BE2C (cell line): ENCODE measurements around the gene JAKMIP1.
A peak's percentile ranks its signal among the peaks of the same experiment; 100 is the strongest.

ENCODE experiments used
- DNase-seq: peaks from one replicate; pipeline ENCODE4 v3.0.0-alpha.2; 2020
- H3K27me3 ChIP-seq: fragments of 250-450 bp; sonication (Bioruptor Pico); 2 replicates; pipeline ENCODE4 v1.5.1; 2020; ENCODE audit warnings: mild to moderate bottlenecking
- H3K36me3 ChIP-seq: fragments of 250-450 bp; sonication (Bioruptor Pico); 2 replicates; pipeline ENCODE4 v1.5.1; 2020; ENCODE audit warnings: mild to moderate bottlenecking
- H3K4me1 ChIP-seq: fragments of 250-450 bp; sonication (Bioruptor Pico); 2 replicates; pipeline ENCODE4 v1.5.1; 2020
- H3K4me3 ChIP-seq: 2 replicates; pipeline ENCODE4 v1.5.1; 2011; ENCODE audit warnings: low read depth, low read length
- H3K9me3 ChIP-seq: fragments of 250-450 bp; sonication (Bioruptor Pico); 2 replicates; pipeline ENCODE4 v1.5.1; 2020
- CTCF ChIP-seq: IDR thresholded peaks from 2 replicates; pipeline ENCODE4 v1.5.1; 2012; ENCODE audit warnings: mild to moderate bottlenecking, low read depth, low read length

JAKMIP1 gene

GRCh38 chr4:6012200-6012599 lies 188.1 kb downstream of the JAKMIP1 start:
- Histone ChIP-seq H3K9me3 (no peaks in the 10 kb centered on the region), H3K27me3 (no peaks in the 10 kb centered on the region), H3K4me1 (peaks cover 4% of the 10 kb centered on the region), H3K4me3 (no peak overlapping the region), H3K36me3 (no peaks in the 10 kb centered on the region)
- no peak for DNase-seq
- no peak for TF ChIP-seq CTCF

- Histone ChIP-seq H3K27me3 (no peaks in the 10 kb centered on the region), H3K9me3 (no peaks in the 10 kb centered on the region), H3K4me3 (peak overlapping the region; percentile 39), H3K4me1 (peaks cover 4% of the 10 kb centered on the region), H3K36me3 (no peaks in the 10 kb centered on the region)
- DNase-seq: peak; percentile 72
- TF ChIP-seq CTCF: 0 out of 2 replicates have a peak, but pooled peaks have one; percentile 20
Measured at GRCh38 chr4:6011686-6012085, 188.7 kb downstream of the JAKMIP1 start.

GRCh38 chr4:6011271-6011671 lies 189.1 kb downstream of the JAKMIP1 start:
- no peaks in the 10 kb centered on the region for H3K9me3 ChIP-seq
- peaks cover 4% of the 10 kb centered on the region for H3K4me1 ChIP-seq
- H3K27me3 ChIP-seq: no peaks in the 10 kb centered on the region
- H3K4me3 ChIP-seq: peak overlapping the region; percentile 39
- DNase-seq: no peak
- TF ChIP-seq CTCF: no peak
- no peaks in the 10 kb centered on the region for H3K36me3 ChIP-seq

- no peak for TF ChIP-seq CTCF
- no peaks in the 10 kb centered on the region for H3K9me3 ChIP-seq
- peaks cover 4% of the 10 kb centered on the region for H3K4me1 ChIP-seq
- no peak for DNase-seq
- H3K36me3 ChIP-seq: no peaks in the 10 kb centered on the region
- no peak overlapping the region for H3K4me3 ChIP-seq
- no peaks in the 10 kb centered on the region for H3K27me3 ChIP-seq
Measured at GRCh38 chr4:6010789-6011188, 189.6 kb downstream of the JAKMIP1 start.

GRCh38 chr4:6009452-6009851 lies 190.9 kb downstream of the JAKMIP1 start:
- no peaks in the 10 kb centered on the region for H3K27me3 ChIP-seq
- H3K4me1 ChIP-seq: peaks cover 4% of the 10 kb centered on the region
- DNase-seq: no peak
- no peaks in the 10 kb centered on the region for H3K36me3 ChIP-seq
- no peaks in the 10 kb centered on the region for H3K9me3 ChIP-seq
- no peak overlapping the region for H3K4me3 ChIP-seq
- TF ChIP-seq CTCF: no peak

- no peak for DNase-seq
- Histone ChIP-seq H3K27me3 (no peaks in the 10 kb centered on the region), H3K4me1 (peaks cover 4% of the 10 kb centered on the region), H3K36me3 (no peaks in the 10 kb centered on the region), H3K9me3 (no peaks in the 10 kb centered on the region), H3K4me3 (no peak overlapping the region)
- no peak for TF ChIP-seq CTCF
Measured at GRCh38 chr4:6008766-6009385, 191.5 kb downstream of the JAKMIP1 start.
